ENCODE results near the gene DIP2B.

Gene DIP2B

DNA sequence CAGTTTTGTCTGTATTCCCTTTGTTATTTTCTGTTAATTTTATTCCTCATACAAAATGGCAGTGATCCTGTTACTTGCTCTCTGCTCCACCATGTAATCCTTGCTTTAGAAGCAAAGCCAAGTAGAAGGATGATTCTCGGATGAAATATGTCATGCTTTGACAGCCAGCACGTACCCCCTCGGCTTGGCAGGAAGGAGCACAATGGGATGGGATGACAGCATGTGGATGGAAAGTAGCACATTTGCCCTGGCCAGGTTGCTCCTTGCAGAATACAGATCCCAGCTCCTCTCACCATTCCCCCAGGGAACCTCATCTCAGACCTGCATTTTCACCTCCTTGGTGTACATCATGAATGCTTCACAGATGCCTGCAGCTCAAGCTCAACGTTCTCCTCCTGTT, 224.1 kb downstream of the DIP2B start:
- Histone ChIP-seq H3K9ac (ENCODE audit: low read depth, low read length) (no peak overlapping the region), H3K27me3 (ENCODE audit: control insufficient read depth, insufficient read depth, low read length) (no peaks in the 10 kb centered on the region), H3K4me1 (ENCODE audit: control insufficient read depth, insufficient read depth, low read length) (no peaks in the 10 kb centered on the region), H3K9me3 (ENCODE audit: control insufficient read depth, insufficient read depth, low read length) (no peaks in the 10 kb centered on the region), H3K36me3 (ENCODE audit: control insufficient read depth, insufficient read depth, low read length) (peaks cover 24% of the 10 kb centered on the region), H3K4me3 (ENCODE audit: low read depth, low read length) (no peak overlapping the region)

DNA sequence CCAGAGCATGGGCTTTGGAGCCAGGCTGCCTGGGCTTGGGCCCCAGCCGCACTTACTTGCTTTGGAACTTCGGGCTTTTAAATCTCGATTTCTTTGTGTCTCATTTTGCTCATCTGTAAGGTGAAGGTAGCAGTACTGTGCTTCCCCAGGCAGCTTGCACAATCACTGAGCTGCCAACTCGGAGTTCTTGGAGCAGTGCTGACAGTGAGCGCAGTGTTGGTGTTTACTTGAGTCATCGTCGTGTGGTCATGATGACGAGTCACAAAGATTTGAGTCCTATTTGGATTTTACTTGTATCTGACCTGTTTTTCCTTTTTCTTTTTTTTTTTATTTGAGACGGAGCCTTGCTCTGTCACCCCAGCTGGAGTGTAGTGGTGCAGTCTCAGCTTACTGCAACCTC, 227.8 kb downstream of the DIP2B start:
- Histone ChIP-seq H3K36me3 (ENCODE audit: control insufficient read depth, insufficient read depth, low read length) (peaks cover 23% of the 10 kb centered on the region), H3K9me3 (ENCODE audit: control insufficient read depth, insufficient read depth, low read length) (no peaks in the 10 kb centered on the region), H3K9ac (ENCODE audit: low read depth, low read length) (no peak overlapping the region), H3K4me1 (ENCODE audit: control insufficient read depth, insufficient read depth, low read length) (no peaks in the 10 kb centered on the region), H3K4me3 (ENCODE audit: low read depth, low read length) (no peak overlapping the region), H3K27me3 (ENCODE audit: control insufficient read depth, insufficient read depth, low read length) (no peaks in the 10 kb centered on the region)

- Histone ChIP-seq H3K4me1 (ENCODE audit: control insufficient read depth, insufficient read depth, low read length) (no peaks in the 10 kb centered on the region), H3K36me3 (ENCODE audit: control insufficient read depth, insufficient read depth, low read length) (peaks cover 20% of the 10 kb centered on the region), H3K4me3 (ENCODE audit: low read depth, low read length) (no peak overlapping the region), H3K9me3 (ENCODE audit: control insufficient read depth, insufficient read depth, low read length) (no peaks in the 10 kb centered on the region), H3K27me3 (ENCODE audit: control insufficient read depth, insufficient read depth, low read length) (no peaks in the 10 kb centered on the region), H3K9ac (ENCODE audit: low read depth, low read length) (no peak overlapping the region)
Observed at GRCh38 chr12:50733706-50734105, 228.9 kb downstream of the DIP2B start.

DNA sequence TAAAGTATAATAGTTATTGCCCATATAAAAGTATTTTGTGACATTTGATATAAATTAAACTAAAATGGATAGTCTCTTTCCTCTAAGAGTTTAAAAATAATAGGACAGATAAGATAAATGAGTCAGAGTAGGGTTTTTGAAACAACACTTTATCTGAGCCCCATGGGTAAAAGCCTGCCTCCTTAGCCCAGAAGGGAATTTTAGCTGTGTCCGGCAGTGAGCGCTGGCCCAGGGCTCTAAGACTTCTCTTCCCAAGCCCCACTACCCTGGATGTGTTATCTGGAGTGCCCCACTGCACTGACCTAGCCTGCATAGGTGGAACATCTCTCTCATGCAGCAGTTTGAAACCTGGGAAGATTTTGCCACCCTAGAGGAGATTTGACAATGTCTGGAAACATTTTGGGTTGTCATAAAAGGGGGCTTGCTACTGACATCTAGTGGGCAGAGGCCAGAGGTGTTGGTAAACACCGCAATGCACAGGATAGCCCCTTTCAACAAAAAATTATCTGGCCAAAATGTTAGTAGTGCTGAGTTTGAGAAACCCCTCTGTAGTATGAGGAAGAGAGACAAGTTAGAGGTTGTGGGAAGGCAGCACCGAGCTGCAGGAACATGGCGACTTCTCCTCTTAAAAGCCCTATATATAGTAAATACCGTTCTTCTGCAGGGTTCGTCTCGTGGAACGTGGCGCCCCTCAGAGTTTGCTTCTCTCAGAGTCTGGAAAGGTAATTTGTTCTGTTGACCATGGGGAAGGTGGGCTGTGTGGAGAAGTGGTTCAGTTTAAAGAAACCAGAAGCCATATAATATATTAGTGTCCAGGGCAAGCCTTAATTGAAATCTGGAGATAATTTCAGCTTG, 229.9 kb downstream of the DIP2B start:
- no peaks in the 10 kb centered on the region for H3K9me3 ChIP-seq (ENCODE audit: control insufficient read depth, insufficient read depth, low read length)
- H3K27me3 ChIP-seq (ENCODE audit: control insufficient read depth, insufficient read depth, low read length): no peaks in the 10 kb centered on the region
- H3K36me3 ChIP-seq (ENCODE audit: control insufficient read depth, insufficient read depth, low read length): peaks cover 25% of the 10 kb centered on the region
- no peak overlapping the region for H3K4me3 ChIP-seq (ENCODE audit: low read depth, low read length)
- H3K4me1 ChIP-seq (ENCODE audit: control insufficient read depth, insufficient read depth, low read length): no peaks in the 10 kb centered on the region
- H3K9ac ChIP-seq (ENCODE audit: low read depth, low read length): no peak overlapping the region

GRCh38 chr12:50739611-50740010, 234.8 kb downstream of the DIP2B start:
- H3K9me3 ChIP-seq (ENCODE audit: control insufficient read depth, insufficient read depth, low read length): no peaks in the 10 kb centered on the region
- no peaks in the 10 kb centered on the region for H3K27me3 ChIP-seq (ENCODE audit: control insufficient read depth, insufficient read depth, low read length)
- H3K36me3 ChIP-seq (ENCODE audit: control insufficient read depth, insufficient read depth, low read length): peaks cover 34% of the 10 kb centered on the region
- H3K4me3 ChIP-seq (ENCODE audit: low read depth, low read length): no peak overlapping the region
- H3K9ac ChIP-seq (ENCODE audit: low read depth, low read length): no peak overlapping the region
- no peaks in the 10 kb centered on the region for H3K4me1 ChIP-seq (ENCODE audit: control insufficient read depth, insufficient read depth, low read length)

DNA sequence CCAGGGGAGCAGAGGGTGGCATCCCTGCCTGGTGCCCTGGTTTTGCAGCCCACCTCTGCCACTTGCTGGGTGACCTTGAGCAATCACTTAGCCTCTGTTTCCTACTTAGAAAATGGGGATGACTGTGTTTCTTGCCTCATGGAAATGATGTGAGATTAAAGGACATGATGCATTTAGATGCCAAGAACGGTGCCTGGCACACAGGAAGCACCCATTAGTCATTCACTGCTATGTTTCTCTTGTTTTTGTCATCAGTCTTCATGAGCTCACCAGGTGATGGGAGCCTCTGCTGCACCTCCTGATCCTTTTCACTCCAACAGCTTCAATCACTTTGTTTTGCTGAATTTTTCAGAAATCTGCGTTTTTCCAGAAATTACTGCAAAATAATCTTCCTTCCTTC, 235.5 kb downstream of the DIP2B start:
- peaks cover 34% of the 10 kb centered on the region for H3K36me3 ChIP-seq (ENCODE audit: control insufficient read depth, insufficient read depth, low read length)
- no peaks in the 10 kb centered on the region for H3K4me1 ChIP-seq (ENCODE audit: control insufficient read depth, insufficient read depth, low read length)
- H3K9ac ChIP-seq (ENCODE audit: low read depth, low read length): no peak overlapping the region
- H3K9me3 ChIP-seq (ENCODE audit: control insufficient read depth, insufficient read depth, low read length): no peaks in the 10 kb centered on the region
- no peaks in the 10 kb centered on the region for H3K27me3 ChIP-seq (ENCODE audit: control insufficient read depth, insufficient read depth, low read length)
- H3K4me3 ChIP-seq (ENCODE audit: low read depth, low read length): no peak overlapping the region

- Histone ChIP-seq H3K4me1 (ENCODE audit: control insufficient read depth, insufficient read depth, low read length) (peaks cover 1% of the 10 kb centered on the region), H3K27me3 (ENCODE audit: control insufficient read depth, insufficient read depth, low read length) (no peaks in the 10 kb centered on the region), H3K9me3 (ENCODE audit: control insufficient read depth, insufficient read depth, low read length) (no peaks in the 10 kb centered on the region), H3K4me3 (ENCODE audit: low read depth, low read length) (no peak overlapping the region), H3K9ac (ENCODE audit: low read depth, low read length) (no peak overlapping the region), H3K36me3 (ENCODE audit: control insufficient read depth, insufficient read depth, low read length) (peaks cover 27% of the 10 kb centered on the region)
Observed at GRCh38 chr12:50742776-50743175, 238.0 kb downstream of the DIP2B start.

DNA sequence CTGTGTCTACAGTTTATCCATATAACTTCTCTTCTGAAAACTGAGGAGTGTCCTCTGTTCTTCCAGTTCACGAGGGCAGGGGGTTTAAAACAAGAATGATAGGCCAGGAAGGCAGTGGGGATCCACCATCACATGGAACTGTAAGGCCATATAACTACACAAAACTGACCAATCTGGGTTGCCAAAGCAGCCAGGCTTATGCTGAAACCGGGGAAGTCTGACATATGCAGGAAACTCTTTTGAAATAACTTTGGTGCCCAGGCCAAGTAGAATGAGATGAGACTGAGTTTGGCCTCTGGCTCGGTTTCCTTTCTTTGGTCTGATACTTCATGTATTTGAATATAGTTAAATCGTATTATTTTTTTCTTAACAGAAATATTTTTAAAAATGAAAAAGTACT, 241.1 kb downstream of the DIP2B start:
- Histone ChIP-seq H3K4me1 (ENCODE audit: control insufficient read depth, insufficient read depth, low read length) (peaks cover 2% of the 10 kb centered on the region), H3K4me3 (ENCODE audit: low read depth, low read length) (no peak overlapping the region), H3K9ac (ENCODE audit: low read depth, low read length) (no peak overlapping the region), H3K36me3 (ENCODE audit: control insufficient read depth, insufficient read depth, low read length) (peaks cover 11% of the 10 kb centered on the region), H3K27me3 (ENCODE audit: control insufficient read depth, insufficient read depth, low read length) (no peaks in the 10 kb centered on the region), H3K9me3 (ENCODE audit: control insufficient read depth, insufficient read depth, low read length) (no peaks in the 10 kb centered on the region)

- Histone ChIP-seq H3K9ac (ENCODE audit: low read depth, low read length) (no peak overlapping the region), H3K4me1 (ENCODE audit: control insufficient read depth, insufficient read depth, low read length) (peaks cover 2% of the 10 kb centered on the region), H3K36me3 (ENCODE audit: control insufficient read depth, insufficient read depth, low read length) (peaks cover 9% of the 10 kb centered on the region), H3K27me3 (ENCODE audit: control insufficient read depth, insufficient read depth, low read length) (no peaks in the 10 kb centered on the region), H3K9me3 (ENCODE audit: control insufficient read depth, insufficient read depth, low read length) (no peaks in the 10 kb centered on the region), H3K4me3 (ENCODE audit: low read depth, low read length) (no peak overlapping the region)
Observed at GRCh38 chr12:50746431-50746830, 241.6 kb downstream of the DIP2B start.

DNA sequence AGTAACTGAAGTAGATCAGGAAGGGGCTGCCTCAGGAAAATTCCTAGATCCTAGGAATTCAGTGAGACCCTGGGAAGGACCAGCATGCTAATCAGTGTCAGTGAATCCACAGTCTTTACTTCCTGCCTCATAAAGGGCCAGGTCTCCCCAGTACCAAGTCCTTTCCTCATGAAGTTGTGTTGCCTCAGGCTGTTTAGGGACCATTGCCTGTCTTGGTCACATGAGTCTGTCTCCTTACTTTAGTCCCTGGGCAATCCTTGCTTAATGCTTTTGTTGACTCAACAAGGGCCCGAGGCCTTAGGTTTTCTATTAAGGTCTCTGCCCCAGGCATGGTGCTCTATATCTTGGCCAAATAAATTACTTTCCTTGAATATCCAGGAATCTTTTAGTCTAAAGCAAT, 243.0 kb downstream of the DIP2B start:
- peaks cover 4% of the 10 kb centered on the region for H3K36me3 ChIP-seq (ENCODE audit: control insufficient read depth, insufficient read depth, low read length)
- H3K9ac ChIP-seq (ENCODE audit: low read depth, low read length): no peak overlapping the region
- no peaks in the 10 kb centered on the region for H3K27me3 ChIP-seq (ENCODE audit: control insufficient read depth, insufficient read depth, low read length)
- H3K4me1 ChIP-seq (ENCODE audit: control insufficient read depth, insufficient read depth, low read length): peaks cover 2% of the 10 kb centered on the region
- H3K9me3 ChIP-seq (ENCODE audit: control insufficient read depth, insufficient read depth, low read length): no peaks in the 10 kb centered on the region
- H3K4me3 ChIP-seq (ENCODE audit: low read depth, low read length): no peak overlapping the region

DNA sequence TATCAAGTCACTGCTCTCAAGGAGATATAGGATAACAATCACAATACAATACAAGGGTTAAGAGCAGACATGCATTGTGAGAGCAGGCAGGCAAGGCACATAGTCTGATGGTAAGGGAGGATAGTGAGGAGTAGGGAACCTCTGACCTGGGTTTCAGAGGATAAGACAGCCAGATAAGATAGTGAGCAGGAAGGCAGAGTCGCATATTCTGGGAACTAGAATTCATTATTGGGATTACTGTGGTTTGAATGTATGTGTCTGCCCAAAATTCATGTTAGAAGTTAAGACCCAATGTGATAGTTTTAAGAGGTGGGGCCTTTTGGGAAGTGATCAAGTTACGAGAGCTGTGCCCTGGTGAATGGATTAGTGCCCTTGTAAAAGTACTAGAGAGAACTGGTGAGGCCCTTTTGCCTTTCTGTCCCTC, 244.7 kb downstream of the DIP2B start:
- no peaks in the 10 kb centered on the region for H3K27me3 ChIP-seq (ENCODE audit: control insufficient read depth, insufficient read depth, low read length)
- peaks cover 2% of the 10 kb centered on the region for H3K4me1 ChIP-seq (ENCODE audit: control insufficient read depth, insufficient read depth, low read length)
- no peak overlapping the region for H3K9ac ChIP-seq (ENCODE audit: low read depth, low read length)
- no peaks in the 10 kb centered on the region for H3K9me3 ChIP-seq (ENCODE audit: control insufficient read depth, insufficient read depth, low read length)
- no peak overlapping the region for H3K4me3 ChIP-seq (ENCODE audit: low read depth, low read length)
- H3K36me3 ChIP-seq (ENCODE audit: control insufficient read depth, insufficient read depth, low read length): peaks cover 2% of the 10 kb centered on the region

GRCh38 chr12:50750366-50750765, 245.6 kb downstream of the DIP2B start:
- Histone ChIP-seq H3K36me3 (ENCODE audit: control insufficient read depth, insufficient read depth, low read length) (no peaks in the 10 kb centered on the region), H3K9ac (ENCODE audit: low read depth, low read length) (no peak overlapping the region), H3K4me1 (ENCODE audit: control insufficient read depth, insufficient read depth, low read length) (peaks cover 2% of the 10 kb centered on the region), H3K27me3 (ENCODE audit: control insufficient read depth, insufficient read depth, low read length) (no peaks in the 10 kb centered on the region), H3K4me3 (ENCODE audit: low read depth, low read length) (no peak overlapping the region), H3K9me3 (ENCODE audit: control insufficient read depth, insufficient read depth, low read length) (no peaks in the 10 kb centered on the region)

Measured in iPS-15b (cell line).